ENCODE measurements around the gene VWDE.
"Not testable (repeated sequence)": the region's sequence is repeated elsewhere in the genome, so short reads cannot be mapped to it uniquely, and the experiment has no call there.

The VWDE gene

GRCh38 chr7:12401538-12402364, 1.9 kb downstream of the VWDE start:
- FAIRE-seq, result no peak

DNA sequence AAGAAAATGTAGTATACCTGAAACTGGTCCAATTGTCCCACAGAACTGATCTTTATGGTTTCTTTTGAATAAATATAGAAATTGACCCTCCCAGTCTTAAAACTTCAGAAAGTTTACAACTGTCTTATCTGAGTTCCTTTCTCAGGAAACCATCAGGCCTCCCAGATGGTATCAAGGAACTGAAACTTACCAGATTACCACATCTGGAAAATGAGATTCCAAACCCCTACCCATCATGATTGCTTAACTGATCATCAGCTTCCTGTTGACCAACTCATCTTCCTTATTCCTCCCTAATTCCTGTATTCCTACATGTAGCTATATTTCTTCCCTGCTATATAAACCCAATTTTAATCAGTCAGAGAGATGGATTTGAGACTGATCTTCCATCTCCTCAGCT, 5.5 kb downstream of the VWDE start:
- FAIRE-seq, result no peak

DNA sequence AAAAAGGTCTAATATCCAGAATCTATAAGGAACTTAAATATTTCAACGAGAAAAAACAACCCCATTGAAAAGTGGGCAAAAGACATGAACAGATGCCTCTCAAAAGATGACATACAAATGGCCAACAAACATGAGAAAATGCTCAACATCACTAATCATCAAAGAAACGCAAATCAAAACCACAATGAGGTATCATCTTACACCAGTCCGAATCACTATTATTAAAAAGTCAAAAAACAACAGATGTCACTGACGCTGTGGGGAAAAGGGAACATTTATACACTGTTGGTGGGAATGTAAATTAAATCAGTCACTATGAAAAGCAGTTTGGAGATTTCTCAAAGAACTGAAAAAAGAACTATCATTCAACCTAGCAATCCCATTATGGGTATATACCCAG, 6.0 kb downstream of the VWDE start:
- no peak for FAIRE-seq

DNA sequence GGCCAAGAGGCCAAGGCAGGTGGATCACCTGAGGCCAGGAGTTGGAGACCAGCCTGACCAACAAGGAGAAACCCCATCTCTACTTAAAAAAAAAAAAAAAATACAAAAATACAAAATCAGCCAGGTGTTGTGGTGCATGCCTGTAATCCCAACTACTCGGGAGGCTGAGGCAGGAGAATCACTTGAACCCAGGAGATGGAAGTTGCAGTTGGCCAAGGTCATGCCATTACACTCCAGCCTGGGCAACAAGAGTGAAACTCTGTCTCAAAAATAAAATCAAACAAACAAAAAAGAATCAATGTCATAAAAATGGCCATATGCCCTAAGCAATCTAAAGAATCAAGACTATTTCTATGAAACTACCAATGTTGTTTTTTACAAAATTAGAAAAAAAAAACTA, 7.0 kb downstream of the VWDE start:
- FAIRE-seq, result not testable (repeated sequence)

- FAIRE-seq, result no peak
Measured at GRCh38 chr7:12391922-12392615, 11.6 kb downstream of the VWDE start.

GRCh38 chr7:12389089-12389700, 14.5 kb downstream of the VWDE start:
- FAIRE-seq, result peak; percentile 68

- no peak for FAIRE-seq
Measured at GRCh38 chr7:12386313-12386740, 17.3 kb downstream of the VWDE start.

- no peak for FAIRE-seq
Measured at GRCh38 chr7:12385364-12385786, 18.3 kb downstream of the VWDE start.

GRCh38 chr7:12383377-12383776, 20.3 kb downstream of the VWDE start:
- no peak for FAIRE-seq

DNA sequence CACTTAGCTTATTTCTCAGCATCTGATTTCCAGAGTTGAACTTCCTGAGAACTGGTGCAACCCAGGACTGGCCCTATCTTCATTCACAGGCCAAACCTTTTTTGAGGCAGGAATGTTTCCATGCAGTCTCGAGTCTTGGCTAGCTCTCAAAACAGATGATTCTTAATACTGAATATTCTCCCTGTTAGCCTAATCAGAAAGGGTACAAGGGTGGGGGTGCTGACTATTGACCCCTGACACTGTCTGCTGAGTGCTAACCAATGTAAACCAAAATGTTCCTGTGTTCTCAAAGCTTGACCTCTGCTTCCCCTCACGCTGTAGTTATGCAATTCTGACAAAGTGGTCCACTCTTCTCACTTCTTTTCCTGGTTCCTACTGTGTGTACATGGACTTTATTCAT, 25.3 kb downstream of the VWDE start:
- FAIRE-seq, result no peak

GRCh38 chr7:12377406-12377805, 26.3 kb downstream of the VWDE start:
- FAIRE-seq, result no peak

DNA sequence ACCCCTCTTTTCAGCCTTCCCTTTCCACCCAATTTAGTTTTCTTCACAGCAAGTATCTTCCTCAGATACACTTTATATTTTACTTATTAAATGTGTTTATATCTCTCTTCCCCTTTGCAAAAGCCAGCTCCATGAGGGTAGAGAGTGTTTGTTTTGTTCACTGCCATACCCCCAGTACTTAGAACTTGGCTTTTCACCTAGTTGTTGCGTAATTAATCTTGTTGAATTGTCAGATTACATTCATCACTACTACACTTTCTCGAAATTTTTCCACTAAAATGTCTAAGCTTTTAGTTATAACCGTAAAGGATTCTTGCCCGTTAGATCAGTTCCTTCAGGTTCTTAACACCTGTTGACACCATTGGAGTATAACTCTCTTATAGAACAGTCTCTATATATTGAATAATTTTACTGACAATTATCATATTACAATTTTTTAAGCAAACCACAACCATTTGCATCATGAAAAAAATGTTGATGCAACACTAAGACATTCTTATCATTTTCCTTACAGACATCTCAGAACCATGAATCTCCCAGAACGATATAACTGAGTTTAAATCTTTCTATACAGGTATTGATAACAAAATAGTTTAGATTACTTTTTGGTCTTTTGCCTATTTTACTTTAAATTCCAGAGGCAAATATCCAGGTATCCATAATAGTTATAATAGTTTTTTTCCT, 29.9 kb downstream of the VWDE start:
- FAIRE-seq, result no peak

- FAIRE-seq, result no peak
Measured at GRCh38 chr7:12370249-12370648, 33.4 kb downstream of the VWDE start.

DNA sequence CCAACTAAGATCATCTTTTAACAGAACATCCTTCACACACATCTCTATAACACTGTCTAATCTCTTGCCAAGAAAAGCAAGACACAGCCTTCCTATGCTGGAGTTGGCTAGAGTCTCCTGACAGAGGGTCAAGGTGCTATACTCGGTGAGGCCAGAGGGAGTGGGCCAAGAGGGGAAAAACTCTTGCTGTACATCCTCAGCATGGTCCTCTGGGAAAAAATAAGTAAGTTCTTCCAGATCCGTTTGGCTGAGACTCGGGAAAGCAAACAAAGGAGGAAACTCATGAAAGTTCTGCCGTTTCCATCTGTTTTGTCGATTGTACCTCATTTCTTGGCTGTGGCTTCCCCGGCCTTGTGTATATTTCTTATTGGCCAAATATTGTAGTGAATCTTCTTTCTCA, 33.9 kb downstream of the VWDE start:
- FAIRE-seq, result no peak

- FAIRE-seq, result no peak
Measured at GRCh38 chr7:12369072-12369471, 34.6 kb downstream of the VWDE start.

- FAIRE-seq, result no peak
Measured at GRCh38 chr7:12360948-12361347, 42.7 kb downstream of the VWDE start.

GRCh38 chr7:12358694-12359093, 45.0 kb downstream of the VWDE start:
- no peak for FAIRE-seq

- no peak for FAIRE-seq
Measured at GRCh38 chr7:12357508-12357907, 46.2 kb downstream of the VWDE start.

GRCh38 chr7:12351843-12352242, 51.8 kb downstream of the VWDE start:
- no peak for FAIRE-seq

DNA sequence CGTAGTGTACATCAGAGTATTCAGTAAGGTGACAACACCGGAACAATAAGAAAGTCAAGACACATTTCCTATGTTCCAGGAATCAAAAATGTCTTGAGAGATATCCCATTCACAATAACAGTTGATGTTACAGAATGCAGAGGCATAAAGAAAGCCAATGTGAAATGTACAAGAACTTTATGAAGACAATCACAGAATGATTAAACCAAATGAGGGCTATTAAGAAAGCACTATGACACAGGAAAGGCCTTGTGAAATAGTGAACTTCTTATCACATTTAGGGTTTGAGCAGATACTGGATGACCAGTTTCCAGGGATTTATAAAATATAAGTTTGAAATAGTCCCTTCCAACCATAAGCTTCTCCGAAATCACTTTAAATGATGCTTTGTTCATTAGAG, 52.7 kb downstream of the VWDE start:
- no peak for FAIRE-seq

DNA sequence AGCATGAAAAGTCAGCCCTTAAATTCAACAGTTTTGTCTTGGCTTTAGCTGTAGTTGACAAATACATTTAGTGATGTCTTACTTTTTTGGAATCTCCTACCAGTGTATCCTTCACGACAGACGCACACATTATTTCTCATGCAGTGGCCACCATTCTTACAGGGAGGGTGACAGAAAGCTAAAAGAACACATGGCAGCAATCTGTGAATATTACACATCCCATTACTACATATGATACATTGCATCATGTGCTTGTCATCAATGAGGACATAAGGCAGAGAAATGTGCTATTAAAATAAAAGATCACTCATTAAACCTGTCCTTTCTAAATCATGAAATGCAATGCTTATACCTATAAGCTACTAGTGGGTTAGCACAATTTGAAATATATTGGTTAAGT, 66.6 kb downstream of the VWDE start:
- no peak for FAIRE-seq

GRCh38 chr7:12328888-12329770, 74.5 kb downstream of the VWDE start:
- no peak for FAIRE-seq
